Measurements from ENCODE around the gene PPT1. TPM values are rescaled to one million over a fixed set of nuclear protein-coding genes. Genes with fewer than 3 reads are reported as not detected.
A peak's percentile ranks its signal among the peaks of the same experiment; 100 is the strongest.

PPT1 gene
- total and polyA plus RNA-seq, 2 of the 13 experiments (the other 11 are each of a cell fraction or from before 2014, with no cell fraction given): 129 TPM

DNA sequence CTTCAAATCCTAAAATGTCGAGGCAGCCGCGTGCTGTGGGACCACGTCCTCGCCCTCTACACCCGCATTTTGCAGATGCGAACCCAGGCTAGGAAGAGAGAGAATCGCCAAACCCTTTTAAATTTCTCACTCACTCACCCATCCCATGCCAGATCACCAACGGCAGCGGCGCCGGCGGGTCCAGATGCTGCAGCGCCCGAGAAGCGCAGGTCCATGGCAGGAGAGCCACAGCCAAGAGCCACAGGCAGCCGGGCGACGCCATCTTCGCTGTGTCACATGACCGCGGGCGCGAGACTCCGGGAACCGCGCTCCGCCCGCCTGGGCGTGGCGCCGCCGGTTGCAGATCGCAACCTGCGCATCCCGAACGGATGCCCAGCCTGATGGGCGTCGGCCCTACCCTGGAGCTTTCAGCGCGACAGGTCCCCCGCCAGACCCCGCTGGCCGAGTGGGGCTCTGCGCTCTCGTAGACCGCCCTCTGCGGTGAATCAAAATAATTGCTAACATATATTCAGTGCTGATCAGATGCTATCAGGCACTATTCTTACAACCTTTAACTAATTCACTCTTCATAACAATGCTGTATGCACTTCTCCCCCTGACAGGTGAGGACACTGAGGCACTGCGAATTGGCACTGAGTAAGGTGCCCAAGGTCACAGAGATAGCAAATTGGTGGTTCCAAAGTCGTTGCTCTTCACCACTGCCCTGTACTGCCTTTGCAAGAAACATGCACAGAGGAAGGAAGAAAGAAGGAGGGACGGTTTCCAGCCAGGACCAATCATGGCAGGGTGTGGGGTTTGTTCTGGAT is at the start of gene PPT1 (continued):
- TF ChIP-seq, protein P1, sequence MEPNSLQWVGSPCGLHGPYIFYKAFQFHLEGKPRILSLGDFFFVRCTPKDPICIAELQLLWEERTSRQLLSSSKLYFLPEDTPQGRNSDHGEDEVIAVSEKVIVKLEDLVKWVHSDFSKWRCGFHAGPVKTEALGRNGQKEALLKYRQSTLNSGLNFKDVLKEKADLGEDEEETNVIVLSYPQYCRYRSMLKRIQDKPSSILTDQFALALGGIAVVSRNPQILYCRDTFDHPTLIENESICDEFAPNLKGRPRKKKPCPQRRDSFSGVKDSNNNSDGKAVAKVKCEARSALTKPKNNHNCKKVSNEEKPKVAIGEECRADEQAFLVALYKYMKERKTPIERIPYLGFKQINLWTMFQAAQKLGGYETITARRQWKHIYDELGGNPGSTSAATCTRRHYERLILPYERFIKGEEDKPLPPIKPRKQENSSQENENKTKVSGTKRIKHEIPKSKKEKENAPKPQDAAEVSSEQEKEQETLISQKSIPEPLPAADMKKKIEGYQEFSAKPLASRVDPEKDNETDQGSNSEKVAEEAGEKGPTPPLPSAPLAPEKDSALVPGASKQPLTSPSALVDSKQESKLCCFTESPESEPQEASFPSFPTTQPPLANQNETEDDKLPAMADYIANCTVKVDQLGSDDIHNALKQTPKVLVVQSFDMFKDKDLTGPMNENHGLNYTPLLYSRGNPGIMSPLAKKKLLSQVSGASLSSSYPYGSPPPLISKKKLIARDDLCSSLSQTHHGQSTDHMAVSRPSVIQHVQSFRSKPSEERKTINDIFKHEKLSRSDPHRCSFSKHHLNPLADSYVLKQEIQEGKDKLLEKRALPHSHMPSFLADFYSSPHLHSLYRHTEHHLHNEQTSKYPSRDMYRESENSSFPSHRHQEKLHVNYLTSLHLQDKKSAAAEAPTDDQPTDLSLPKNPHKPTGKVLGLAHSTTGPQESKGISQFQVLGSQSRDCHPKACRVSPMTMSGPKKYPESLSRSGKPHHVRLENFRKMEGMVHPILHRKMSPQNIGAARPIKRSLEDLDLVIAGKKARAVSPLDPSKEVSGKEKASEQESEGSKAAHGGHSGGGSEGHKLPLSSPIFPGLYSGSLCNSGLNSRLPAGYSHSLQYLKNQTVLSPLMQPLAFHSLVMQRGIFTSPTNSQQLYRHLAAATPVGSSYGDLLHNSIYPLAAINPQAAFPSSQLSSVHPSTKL (CRISPR knock-in tag; IDR thresholded peaks at IDR 0.05): peak; percentile 36; the same call in 1 of the 2 replicates
- TF ChIP-seq HMGA1 (CRISPR knock-in tag; conservative IDR thresholded peaks at IDR 0.05) (no peak), ZFYVE20 (CRISPR knock-in tag; IDR thresholded peaks at IDR 0.05; ENCODE audit: borderline replicate concordance, low read depth) (peak; percentile 77; the same call in 1 of the 2 replicates), ZBTB43 (CRISPR knock-in tag; conservative IDR thresholded peaks at IDR 0.05) (0 out of 2 replicates have a peak, but pooled peaks have one; percentile 46), KMT2B (CRISPR knock-in tag; IDR thresholded peaks at IDR 0.05) (peak; percentile 91), ZBTB20 (CRISPR knock-in tag; IDR thresholded peaks at IDR 0.05; ENCODE audit: borderline replicate concordance, low read depth) (peak; percentile 89), ZNF782 (CRISPR knock-in tag; IDR thresholded peaks at IDR 0.05; ENCODE audit: borderline replicate concordance) (peak; percentile 94; the same call in 1 of the 2 replicates), ZNF773 (CRISPR knock-in tag; IDR thresholded peaks at IDR 0.05; ENCODE audit: borderline replicate concordance) (no peak), NRL (CRISPR knock-in tag; IDR thresholded peaks at IDR 0.05; ENCODE audit: borderline replicate concordance) (peak; percentile 83; the same call in 1 of the 2 replicates), IKZF5 (CRISPR knock-in tag; IDR thresholded peaks at IDR 0.05) (peak; percentile 61; the same call in 1 of the 2 replicates), ATRX (CRISPR knock-in tag; IDR thresholded peaks at IDR 0.05; ENCODE audit: borderline replicate concordance) (no peak), DPF2 (CRISPR knock-in tag; IDR thresholded peaks at IDR 0.05; ENCODE audit: borderline replicate concordance, low read depth) (no peak), CHD2 (IDR thresholded peaks at IDR 0.05; ENCODE audit: low read depth, low read length) (peak; percentile 76), HOXA7 (CRISPR knock-in tag; IDR thresholded peaks at IDR 0.05) (0 out of 2 replicates have a peak, but pooled peaks have one; percentile 52)
- TF ChIP-seq, protein P2, sequence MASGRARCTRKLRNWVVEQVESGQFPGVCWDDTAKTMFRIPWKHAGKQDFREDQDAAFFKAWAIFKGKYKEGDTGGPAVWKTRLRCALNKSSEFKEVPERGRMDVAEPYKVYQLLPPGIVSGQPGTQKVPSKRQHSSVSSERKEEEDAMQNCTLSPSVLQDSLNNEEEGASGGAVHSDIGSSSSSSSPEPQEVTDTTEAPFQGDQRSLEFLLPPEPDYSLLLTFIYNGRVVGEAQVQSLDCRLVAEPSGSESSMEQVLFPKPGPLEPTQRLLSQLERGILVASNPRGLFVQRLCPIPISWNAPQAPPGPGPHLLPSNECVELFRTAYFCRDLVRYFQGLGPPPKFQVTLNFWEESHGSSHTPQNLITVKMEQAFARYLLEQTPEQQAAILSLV (CRISPR knock-in tag; IDR thresholded peaks at IDR 0.05; ENCODE audit: borderline replicate concordance): peak; percentile 79; the same call in 1 of the 2 replicates
- TF ChIP-seq, protein P3, sequence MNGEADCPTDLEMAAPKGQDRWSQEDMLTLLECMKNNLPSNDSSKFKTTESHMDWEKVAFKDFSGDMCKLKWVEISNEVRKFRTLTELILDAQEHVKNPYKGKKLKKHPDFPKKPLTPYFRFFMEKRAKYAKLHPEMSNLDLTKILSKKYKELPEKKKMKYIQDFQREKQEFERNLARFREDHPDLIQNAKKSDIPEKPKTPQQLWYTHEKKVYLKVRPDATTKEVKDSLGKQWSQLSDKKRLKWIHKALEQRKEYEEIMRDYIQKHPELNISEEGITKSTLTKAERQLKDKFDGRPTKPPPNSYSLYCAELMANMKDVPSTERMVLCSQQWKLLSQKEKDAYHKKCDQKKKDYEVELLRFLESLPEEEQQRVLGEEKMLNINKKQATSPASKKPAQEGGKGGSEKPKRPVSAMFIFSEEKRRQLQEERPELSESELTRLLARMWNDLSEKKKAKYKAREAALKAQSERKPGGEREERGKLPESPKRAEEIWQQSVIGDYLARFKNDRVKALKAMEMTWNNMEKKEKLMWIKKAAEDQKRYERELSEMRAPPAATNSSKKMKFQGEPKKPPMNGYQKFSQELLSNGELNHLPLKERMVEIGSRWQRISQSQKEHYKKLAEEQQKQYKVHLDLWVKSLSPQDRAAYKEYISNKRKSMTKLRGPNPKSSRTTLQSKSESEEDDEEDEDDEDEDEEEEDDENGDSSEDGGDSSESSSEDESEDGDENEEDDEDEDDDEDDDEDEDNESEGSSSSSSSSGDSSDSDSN (CRISPR knock-in tag; IDR thresholded peaks at IDR 0.05): peak; percentile 81
